HepG2 (cell line): ENCODE data around the gene HEATR5B. TPM values are rescaled to one million over a fixed set of nuclear protein-coding genes. Genes with fewer than 3 reads are reported as not detected.

Experiments used
- ATAC-seq: fragments of 200-7000 bp; cut with Tn5 transposase; 3 replicates; pipeline ENCODE4 v1.9.1; 2020; ENCODE audit warnings: mild to moderate bottlenecking, moderate library complexity
- BruUV-seq: library from RNA; stranded (reverse); fragments of 400-500 nt; replicated peaks from 2 replicates; lab custom pipeline; 2021; lab: Mats Ljungman, UMichigan
- CTCF ChIA-PET: fragments of 300-600 bp; formaldehyde crosslinking; extraction: SDS; loops from one replicate; lab custom pipeline; 2021; ENCODE audit warnings: low total read pairs, inconsistent platforms, low intra/inter-chr PET ratio; lab: Yijun Ruan, JAX
- POLR2A ChIA-PET: fragments of 350-600 bp; sonication (Branson Sonifier 250); formaldehyde crosslinking; loops from one replicate; lab custom pipeline; 2020; ENCODE audit warnings: antibody characterized with exemption, inconsistent platforms; lab: Yijun Ruan, JAX
- DNase-seq: peaks from one replicate; pipeline ENCODE4 v3.0.0-alpha.2; 2015; ENCODE audit warnings: low spot score
- FAIRE-seq: peaks from 3 replicates; lab custom pipeline; 2011; peaks lifted over from hg19 to GRCh38; lab: Jason Lieb, UNC
- H2AFZ ChIP-seq: one replicate; pipeline ENCODE4 v1.6.1; 2011; ENCODE audit warnings: low read length, inconsistent platforms
- H3K27ac ChIP-seq: fragments of 300-600 bp; 3 replicates; pipeline ENCODE4 v1.8.0; 2011; ENCODE audit warnings: mixed run types, mild to moderate bottlenecking, mixed read lengths, low read length, inconsistent platforms; ENCODE audit not compliant: insufficient read depth; ENCODE audit errors: extremely low read length
- H3K27me3 ChIP-seq, 2 experiments: fragments of 200-600 bp in 1 of 2; 2 replicates in 1 of 2; 3 replicates in 1 of 2; pipeline versions ENCODE4 v1.6.0 to v1.8.0; 2011; ENCODE audit warnings: low read length in 2 of 2, mild to moderate bottlenecking in 2 of 2, moderate library complexity in 2 of 2, inconsistent platforms in 1 of 2; ENCODE audit not compliant: insufficient read depth in 2 of 2, control insufficient read depth in 1 of 2
- H3K36me3 ChIP-seq, 2 experiments: fragments of 200-600 bp in 1 of 2; replicated peaks in 1 of 2; 2 replicates in 1 of 2; 3 replicates in 1 of 2; pipeline versions ENCODE4 v1.5.1 to v1.8.0; 2011; ENCODE audit warnings: low read length in 2 of 2, inconsistent platforms in 1 of 2; ENCODE audit not compliant: insufficient read depth in 2 of 2, control insufficient read depth in 1 of 2
- H3K4me1 ChIP-seq: 2 replicates; pipeline ENCODE4 v1.5.1; 2012; ENCODE audit warnings: low read length, inconsistent platforms; ENCODE audit not compliant: insufficient read depth
- H3K4me2 ChIP-seq: 2 replicates; pipeline ENCODE4 v1.6.0; 2011; ENCODE audit warnings: low read depth, low read length, inconsistent platforms
- H3K4me3 ChIP-seq, 3 experiments: fragments of 200-600 bp in 1 of 3; sonication (generic), shearing (Covaris generic) in 1 of 3; replicated peaks in 1 of 3; 2 replicates each; pipeline ENCODE4 v1.5.1; 2011 to 2016; ENCODE audit warnings: low read length in 3 of 3, inconsistent platforms in 2 of 3, low read depth in 2 of 3, mild to moderate bottlenecking in 2 of 3, control low read depth in 1 of 3, mixed read lengths in 1 of 3; ENCODE audit not compliant: insufficient read depth in 1 of 3
- H3K79me2 ChIP-seq: one replicate; pipeline ENCODE4 v1.6.1; 2011; ENCODE audit warnings: low read length, inconsistent platforms; ENCODE audit not compliant: insufficient read depth
- H3K9ac ChIP-seq: 2 replicates; pipeline ENCODE4 v1.6.0; 2011; ENCODE audit warnings: mild to moderate bottlenecking, low read depth, low read length, inconsistent platforms; ENCODE audit not compliant: insufficient read depth
- H3K9me3 ChIP-seq: 2 replicates; pipeline ENCODE4 v1.5.1; 2012; ENCODE audit warnings: mild to moderate bottlenecking, low read length
- H4K20me1 ChIP-seq: 2 replicates; pipeline ENCODE4 v1.6.0; 2011; ENCODE audit warnings: inconsistent platforms, mild to moderate bottlenecking, low read length, moderate library complexity; ENCODE audit not compliant: insufficient read depth
- ATF5 ChIP-seq: sonication (generic); formaldehyde crosslinking; IDR thresholded peaks from 2 replicates; pipeline ENCODE4 v1.4.0; 2020; ENCODE audit warnings: mild to moderate bottlenecking, low read depth, missing genetic modification reagents
- CCDC6 ChIP-seq: sonication (generic); formaldehyde crosslinking; IDR thresholded peaks from 2 replicates; pipeline ENCODE4 v1.8.1; 2022; ENCODE audit warnings: mild to moderate bottlenecking, missing genetic modification reagents, moderate library complexity
- FOXJ3 ChIP-seq: sonication (generic); formaldehyde crosslinking; IDR thresholded peaks from 2 replicates; pipeline ENCODE4 v1.4.0; 2020; ENCODE audit warnings: missing genetic modification reagents, mild to moderate bottlenecking, borderline replicate concordance
- HOXA5 ChIP-seq: sonication (generic); formaldehyde crosslinking; IDR thresholded peaks from 2 replicates; pipeline ENCODE4 v1.4.0; 2020; ENCODE audit warnings: missing genetic modification reagents
- ZBTB43 ChIP-seq: sonication (generic); formaldehyde crosslinking; conservative IDR thresholded peaks from 2 replicates; pipeline ENCODE4 v1.4.0; 2020; ENCODE audit warnings: missing genetic modification reagents
- WGBS: methylation state at CpG from one replicate; pipeline ENCODE4 v1.1.6; 2017; ENCODE audit warnings: low lambda C conversion rate; 5-methylcytosine and 5-hydroxymethylcytosine counted together
- in situ Hi-C: cut with HindIII; loops from 2 replicates; pipeline ENCODE4 v1.10.0; 2017; ENCODE audit warnings: low pct_unique_long_range_greater_than_20kb; ENCODE audit not compliant: extremely low pct_ligation_motif_present
- intact Hi-C: fragments of 100-400 bp; cut with micrococcal nuclease; formaldehyde crosslinking; loops from one replicate; pipeline ENCODE4 v1.10.0; 2022; ENCODE audit not compliant: unreplicated experiment
- polyA plus RNA-seq, 8 experiments: library from polyadenylated mRNA; depleted of rRNA in 3 of 8; stranded (reverse) in 7 of 8; unstranded in 1 of 8; fragments of >200 nt; fragmentation: Illumina TruSeq in 4 of 8; extraction: Trizol in 4 of 8; gene quantifications; 2 replicates each; pipeline versions ENCODE4 v1.2.1 to v1.2.3, GENCODE V29; 2011 to 2016; ENCODE audit warnings: low read depth in 4 of 8, missing spikeins in 1 of 8, mixed read lengths in 1 of 8; ENCODE audit not compliant: insufficient read depth in 1 of 8
- total RNA-seq, 5 experiments: library from RNA; depleted of rRNA; stranded (reverse); fragments of >200 nt; fragmentation: Illumina TruSeq; extraction: Trizol; gene quantifications; 2 replicates each; pipeline ENCODE4 v1.2.3, GENCODE V29; 2016; ENCODE audit warnings: low read depth in 1 of 5

HEATR5B gene
- total and polyA plus RNA-seq, 2 of the 13 experiments (the other 11 are each of a cell fraction or from before 2014, with no cell fraction given): 12.7 to 16.3 TPM

GRCh38 chr2:36965206-36965605 lies 119.0 kb downstream of the HEATR5B start (continued):
- TF ChIP-seq ZBTB43 (0 out of 2 replicates have a peak, but pooled peaks have one; percentile 31), HOXA5 (CRISPR knock-in tag) (0 out of 2 replicates have a peak, but pooled peaks have one; percentile 44), CCDC6 (CRISPR knock-in tag) (0 out of 2 replicates have a peak, but pooled peaks have one; percentile 15)

GRCh38 chr2:36964496-36965058 lies 119.6 kb downstream of the HEATR5B start:
- Histone ChIP-seq H3K79me2 (peaks cover 26% of the 10 kb centered on the region), H3K9ac (peak overlapping the region; percentile 76; the same call in 1 of the 2 replicates), H4K20me1 (no peaks in the 10 kb centered on the region), H3K27ac (no peak overlapping the region), H3K36me3 (no peaks in the 10 kb centered on the region; a peak in 1 of 5 replicates), H3K27me3 (no peaks in the 10 kb centered on the region; a peak in 1 of 5 replicates), H2AFZ (no peak overlapping the region), H3K9me3 (no peaks in the 10 kb centered on the region), H3K4me3 (peak overlapping the region; percentile 88 to 100 (median 97); a peak in 4 of 6 replicates), H3K4me1 (peaks cover 41% of the 10 kb centered on the region), H3K4me2 (peak overlapping the region; percentile 98)
- ChIA-PET POLR2A (no interaction called here), CTCF (no interaction called here)
- DNase-seq (no peak), ATAC-seq (no peak), FAIRE-seq (no peak)
- intact Hi-C loops (loop anchor here (5.0 kb wide), 1 partner anchor 118 kb away; the partner anchor contains the start of genes GPATCH11 and HEATR5B), in situ Hi-C loops (no loop called here)
- 86% methylated on average over 5 of the region's 5 CpGs for WGBS
- 0 out of 2 replicates have a peak, but pooled peaks have one; percentile 10 for TF ChIP-seq FOXJ3 (CRISPR knock-in tag)
- TF ChIP-seq ATF5: no peak
- BruUV-seq: no TSS peak
